BJ (cell line): ENCODE results near the gene ETFA. TPM values are rescaled to one million over a fixed set of nuclear protein-coding genes. Genes with fewer than 3 reads are reported as not detected.

Source experiments
- CTCF ChIA-PET: fragments of 350-600 bp; formaldehyde crosslinking; extraction: SDS; loops from one replicate; lab custom pipeline; 2021; ENCODE audit warnings: antibody characterized with exemption, inconsistent platforms; lab: Yijun Ruan, JAX
- POLR2A ChIA-PET: fragments of 300-600 bp; sonication (Branson Sonifier 250); formaldehyde crosslinking; extraction: SDS; loops from one replicate; lab custom pipeline; 2021; ENCODE audit warnings: antibody characterized with exemption; lab: Charles Lee
- DNase-seq: peaks from one replicate; pipeline ENCODE4 v3.0.0-alpha.2; 2011; ENCODE audit warnings: low read depth
- H3K27me3 ChIP-seq: 2 replicates; pipeline ENCODE4 v1.6.0; 2011; ENCODE audit warnings: low read length; ENCODE audit not compliant: control insufficient read depth, insufficient read depth
- H3K36me3 ChIP-seq: 2 replicates; pipeline ENCODE4 v1.5.1; 2011; ENCODE audit warnings: low read length; ENCODE audit not compliant: control insufficient read depth, insufficient read depth
- H3K4me3 ChIP-seq: 2 replicates; pipeline ENCODE4 v1.5.1; 2011; ENCODE audit warnings: low read depth, mild to moderate bottlenecking, control low read depth, low read length
- CTCF ChIP-seq: IDR thresholded peaks from 2 replicates; pipeline ENCODE4 v1.5.1; 2011; ENCODE audit warnings: low read depth, mild to moderate bottlenecking, control low read depth, inconsistent platforms, low read length, moderate library complexity; ENCODE audit not compliant: insufficient read depth
- polyA minus RNA-seq: library from RNA; depleted of rRNA, polyadenylated mRNA; stranded (reverse); fragments of >200 nt; gene quantifications from 2 replicates; pipeline ENCODE4 v1.2.3, GENCODE V29; 2011; rRNA and poly(A)+ RNA removed
- polyA plus RNA-seq: library from polyadenylated mRNA; depleted of rRNA; stranded (reverse); fragments of >200 nt; gene quantifications from 2 replicates; pipeline ENCODE4 v1.2.3, GENCODE V29; 2011; rRNA removed

Gene ETFA
- polyA plus RNA-seq = 113 and 173 TPM in 2 replicates
- polyA minus RNA-seq = 53.5 and 54.6 TPM in 2 replicates

GRCh38 chr15:76311100-76311953, at the start of gene ETFA:
Gene ETFA (minus strand): TSS chr15:76311469. CDS start chr15:76311388, 81 bp downstream.
- DNase-seq = peak; percentile 62
- no peak for TF ChIP-seq CTCF
- ChIA-PET CTCF (interaction anchor here (1.0 to 1.1 kb wide), 2 partner anchors 19 to 164 kb away, joined by 3 read pairs; no protein-coding TSS in a partner anchor), POLR2A (no interaction called here)
- Histone ChIP-seq H3K27me3 (no peaks in the 10 kb centered on the region), H3K36me3 (no peaks in the 10 kb centered on the region), H3K4me3 (peak within 1 kb of the TSS; percentile 74)

- ChIA-PET CTCF (no interaction called here), POLR2A (no interaction called here)
- TF ChIP-seq CTCF = no peak
- H3K36me3 ChIP-seq = no peaks in the 10 kb centered on the region
- no peak for DNase-seq
- H3K4me3 ChIP-seq = no peak overlapping the region
- H3K27me3 ChIP-seq = no peaks in the 10 kb centered on the region
Measured at GRCh38 chr15:76360416-76360815, 49.1 kb upstream of the ETFA start.

- POLR2A ChIA-PET = no interaction called here
- no peak for TF ChIP-seq CTCF
- CTCF ChIA-PET = no interaction called here
- no peak for DNase-seq
- Histone ChIP-seq H3K36me3 (no peaks in the 10 kb centered on the region), H3K27me3 (no peaks in the 10 kb centered on the region), H3K4me3 (no peak overlapping the region)
Measured at GRCh38 chr15:76359152-76359551, 47.9 kb upstream of the ETFA start.

GRCh38 chr15:76358453-76358852, 47.2 kb upstream of the ETFA start:
- ChIA-PET POLR2A (no interaction called here), CTCF (no interaction called here)
- TF ChIP-seq CTCF = no peak
- no peaks in the 10 kb centered on the region for H3K36me3 ChIP-seq
- no peak overlapping the region for H3K4me3 ChIP-seq
- no peaks in the 10 kb centered on the region for H3K27me3 ChIP-seq
- DNase-seq = no peak

- Histone ChIP-seq H3K36me3 (no peaks in the 10 kb centered on the region), H3K27me3 (no peaks in the 10 kb centered on the region), H3K4me3 (no peak overlapping the region)
- ChIA-PET POLR2A (no interaction called here), CTCF (interaction anchor here (0.5 to 1.1 kb wide), 3 partner anchors 10 to 208 kb away, joined by 3 to 6 read pairs (median 3); no protein-coding TSS in a partner anchor)
- TF ChIP-seq CTCF = no peak
- no peak for DNase-seq
Measured at GRCh38 chr15:76354823-76355440, 43.7 kb upstream of the ETFA start.
